ENCODE measurements around the gene RGPD6.
"Not testable (repeated sequence)": the region's sequence is repeated elsewhere in the genome, so short reads cannot be mapped to it uniquely, and the experiment has no call there.

The RGPD6 gene
- 0 to 0.78 (median 0.53) reads per million in 4 experiments for total RNA-seq

GRCh38 chr2:110576763-110577416 lies at the start of gene RGPD6:
RGPD6 (minus strand) TSS chr2:110577222; CDS start chr2:110577024, 198 bp downstream.
- DNase-seq: not testable (repeated sequence)

- DNase-seq: not testable (repeated sequence)
Measured at GRCh38 chr2:110619326-110619939, 42.4 kb upstream of the RGPD6 start.

- not testable (repeated sequence) for DNase-seq
Measured at GRCh38 chr2:110613927-110614326, 36.9 kb upstream of the RGPD6 start.

- not testable (repeated sequence) for DNase-seq
Measured at GRCh38 chr2:110610613-110611250, 33.7 kb upstream of the RGPD6 start.

- DNase-seq: not testable (repeated sequence)
Measured at GRCh38 chr2:110609843-110610612, 33.0 kb upstream of the RGPD6 start.

GRCh38 chr2:110608788-110609502 lies 31.9 kb upstream of the RGPD6 start:
- not testable (repeated sequence) for DNase-seq

- DNase-seq: not testable (repeated sequence)
Measured at GRCh38 chr2:110605057-110605456, 28.0 kb upstream of the RGPD6 start.

GRCh38 chr2:110603917-110604591 lies 27.0 kb upstream of the RGPD6 start:
- not testable (repeated sequence) for DNase-seq

- DNase-seq: not testable (repeated sequence)
Measured at GRCh38 chr2:110602139-110602538, 25.1 kb upstream of the RGPD6 start.

- not testable (repeated sequence) for DNase-seq
Measured at GRCh38 chr2:110591973-110592372, 15.0 kb upstream of the RGPD6 start.

- not testable (repeated sequence) for DNase-seq
Measured at GRCh38 chr2:110589677-110590330, 12.8 kb upstream of the RGPD6 start.

GRCh38 chr2:110588520-110588919 lies 11.5 kb upstream of the RGPD6 start:
- not testable (repeated sequence) for DNase-seq

- DNase-seq: not testable (repeated sequence)
Measured at GRCh38 chr2:110579216-110579965, 2.4 kb upstream of the RGPD6 start.

- not testable (repeated sequence) for DNase-seq
Measured at GRCh38 chr2:110578429-110578828, 1.4 kb upstream of the RGPD6 start.

GRCh38 chr2:110499755-110500377 lies 77.2 kb downstream of the RGPD6 start:
- not testable (repeated sequence) for DNase-seq

GRCh38 chr2:110496027-110496426 lies 81.0 kb downstream of the RGPD6 start:
- DNase-seq: not testable (repeated sequence)

- not testable (repeated sequence) for DNase-seq
Measured at GRCh38 chr2:110494488-110494887, 82.5 kb downstream of the RGPD6 start.

GRCh38 chr2:110488991-110489390 lies 88.0 kb downstream of the RGPD6 start:
- not testable (repeated sequence) for DNase-seq

- DNase-seq: not testable (repeated sequence)
Measured at GRCh38 chr2:110482697-110483096, 94.3 kb downstream of the RGPD6 start.

- not testable (repeated sequence) for DNase-seq
Measured at GRCh38 chr2:110481200-110481599, 95.8 kb downstream of the RGPD6 start.

Data from effector CD8-positive, alpha-beta T cell (primary cell).